Stimulated activated naive CD4-positive, alpha-beta T cell treated with Interleukin-2 at 50 U/mL for 16 hours (primary cell): Measurements from ENCODE around the gene AGXT2.
"Not testable (repeated sequence)": the region's sequence is repeated elsewhere in the genome, so short reads cannot be mapped to it uniquely, and the experiment has no call there.

Source experiments
- DNase-seq: peaks from one replicate; lab custom pipeline; 2025; lab: John Stamatoyannopoulos, UW

The AGXT2 gene

DNA sequence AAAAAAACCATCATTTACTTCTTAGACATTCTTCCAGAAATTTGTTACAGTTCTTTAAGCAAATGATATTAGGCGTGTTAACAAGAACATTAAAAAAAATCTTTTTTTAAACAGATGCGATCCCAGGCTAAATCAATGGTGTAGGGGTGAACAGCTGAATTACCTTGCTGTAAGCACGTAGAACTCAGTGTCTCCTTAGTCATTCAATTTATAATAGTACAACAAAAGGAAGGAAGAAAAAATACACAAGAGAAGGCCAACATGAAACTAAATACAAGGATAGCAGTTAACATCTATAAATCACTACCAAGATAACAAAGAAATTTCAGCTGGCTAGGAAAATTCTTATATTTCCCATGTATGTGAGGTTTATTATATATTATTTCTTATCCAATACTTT, 35.4 kb downstream of the AGXT2 start:
- DNase-seq: no peak

DNA sequence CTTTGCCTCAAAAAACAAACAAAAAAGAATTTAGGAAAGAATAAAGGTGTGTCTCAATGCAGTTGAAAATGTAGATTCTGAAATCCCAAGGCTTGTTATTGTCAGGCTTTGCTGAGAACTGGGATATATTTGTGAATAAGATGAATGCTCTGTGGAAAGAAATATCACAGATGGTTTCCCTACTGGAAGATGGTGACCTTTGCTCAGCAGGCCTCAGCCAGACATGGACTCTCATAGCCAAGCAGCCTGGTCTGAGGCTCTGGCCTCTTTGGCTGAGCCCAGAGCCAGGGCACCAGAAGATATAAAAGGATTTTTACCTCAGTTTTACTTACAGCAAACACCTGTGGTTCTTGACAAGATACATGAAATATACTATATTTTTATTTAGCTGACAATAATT, 37.1 kb downstream of the AGXT2 start:
- DNase-seq: no peak

GRCh38 chr5:35009657-35010056, 38.1 kb downstream of the AGXT2 start:
- DNase-seq: no peak

DNA sequence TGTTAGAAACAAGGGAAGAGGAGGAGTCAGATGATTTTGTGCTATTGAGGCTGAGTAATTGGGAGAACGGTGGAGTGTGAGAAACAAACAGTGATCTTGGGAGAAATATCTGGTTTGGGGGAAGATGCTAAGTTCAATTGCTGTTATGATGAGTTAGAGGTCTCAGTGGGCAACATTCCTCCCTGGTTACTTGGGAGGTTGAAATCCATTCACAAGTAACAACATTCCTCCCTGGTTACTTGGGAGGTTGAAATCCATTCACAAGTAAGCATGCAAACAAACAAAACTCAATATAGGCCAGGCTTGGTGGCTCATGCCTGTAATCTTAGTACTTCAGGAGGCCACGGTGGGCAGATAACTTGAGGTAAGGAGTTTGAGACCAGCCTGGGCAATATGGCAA, 38.7 kb downstream of the AGXT2 start:
- DNase-seq: no peak

DNA sequence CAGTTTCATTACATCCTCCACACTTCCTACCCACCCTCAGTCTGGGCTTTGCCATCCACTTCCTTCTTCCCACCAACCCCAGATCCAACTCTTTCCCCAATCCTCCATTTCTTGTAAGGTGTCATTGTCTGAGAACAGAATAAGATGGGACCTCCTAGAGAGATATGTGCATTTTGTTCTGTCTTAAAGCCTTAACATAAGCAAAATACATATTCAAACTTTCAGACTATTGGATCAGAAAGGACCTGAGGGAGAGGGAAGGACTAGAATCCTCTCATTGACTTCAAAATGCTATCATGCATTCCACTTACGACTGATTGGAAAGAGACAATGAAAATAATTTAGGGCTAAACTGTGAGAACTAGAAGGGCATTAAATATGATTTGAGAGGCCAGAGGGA, 43.0 kb downstream of the AGXT2 start:
- DNase-seq: no peak

GRCh38 chr5:35004200-35004599, 43.5 kb downstream of the AGXT2 start:
- no peak for DNase-seq

DNA sequence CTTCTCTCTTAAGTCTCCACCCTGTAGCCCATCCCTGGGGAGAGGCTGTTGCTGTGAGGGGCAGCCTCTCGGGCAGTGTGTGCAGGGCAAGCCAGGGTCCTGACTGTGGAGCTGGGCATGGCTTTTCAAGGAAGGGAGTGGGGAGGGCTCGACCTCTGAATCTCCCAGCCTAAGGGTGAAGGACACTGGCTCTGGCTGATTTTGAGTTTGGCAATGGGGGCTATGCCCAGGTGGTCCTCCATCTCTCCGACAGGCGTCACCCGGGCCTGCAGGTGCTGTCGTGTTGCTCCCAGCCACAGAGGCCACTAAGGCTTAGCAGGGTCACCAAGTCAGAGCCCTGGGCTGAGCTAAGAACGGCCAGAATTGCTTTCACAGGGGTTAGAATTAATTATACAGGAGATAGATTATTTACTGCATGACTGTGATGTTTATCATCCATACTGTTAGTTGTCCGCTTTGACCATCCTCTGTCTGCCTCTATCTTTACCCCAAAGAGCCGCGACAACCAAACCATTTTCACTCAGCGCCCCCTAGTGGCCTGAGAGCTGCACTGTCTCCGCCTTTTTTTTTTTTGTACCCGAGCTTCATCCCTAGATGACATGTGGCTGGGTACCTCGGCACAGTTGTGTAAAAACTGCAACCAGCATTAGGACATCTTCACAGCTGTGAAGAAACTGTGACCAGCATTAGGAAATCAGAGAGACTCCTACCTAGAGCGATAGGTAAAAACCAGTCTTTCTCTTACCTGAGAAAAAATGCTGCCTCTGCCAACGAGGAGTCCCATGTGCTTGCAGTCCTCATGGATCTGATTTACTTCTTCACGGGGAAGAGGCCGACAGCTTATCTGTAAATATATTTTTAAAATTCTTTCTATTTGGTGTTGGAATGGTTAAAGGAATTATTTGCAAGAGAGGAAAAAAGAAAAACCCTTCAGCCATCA, 44.5 kb downstream of the AGXT2 start:
- peak; percentile 15 for DNase-seq

GRCh38 chr5:35002459-35002858, 45.3 kb downstream of the AGXT2 start:
- DNase-seq: no peak

DNA sequence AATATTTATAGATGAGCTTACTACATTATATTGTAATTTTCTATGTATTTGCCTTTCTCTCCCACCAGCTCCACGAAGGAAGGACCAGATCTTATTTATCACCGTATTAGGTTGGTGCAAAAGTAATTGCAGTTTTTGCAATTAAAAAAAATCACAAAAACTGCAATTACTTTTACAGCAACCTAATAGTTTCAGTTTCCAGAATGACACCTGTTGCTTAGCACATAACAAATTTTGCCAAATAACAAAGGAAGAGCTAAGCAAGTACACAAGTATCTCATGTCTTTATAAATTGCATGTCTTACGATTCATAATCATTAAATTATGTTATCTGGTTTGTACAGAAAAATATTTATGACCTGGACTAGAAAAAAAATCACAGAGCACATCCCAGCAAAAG, 45.9 kb downstream of the AGXT2 start:
- no peak for DNase-seq

DNA sequence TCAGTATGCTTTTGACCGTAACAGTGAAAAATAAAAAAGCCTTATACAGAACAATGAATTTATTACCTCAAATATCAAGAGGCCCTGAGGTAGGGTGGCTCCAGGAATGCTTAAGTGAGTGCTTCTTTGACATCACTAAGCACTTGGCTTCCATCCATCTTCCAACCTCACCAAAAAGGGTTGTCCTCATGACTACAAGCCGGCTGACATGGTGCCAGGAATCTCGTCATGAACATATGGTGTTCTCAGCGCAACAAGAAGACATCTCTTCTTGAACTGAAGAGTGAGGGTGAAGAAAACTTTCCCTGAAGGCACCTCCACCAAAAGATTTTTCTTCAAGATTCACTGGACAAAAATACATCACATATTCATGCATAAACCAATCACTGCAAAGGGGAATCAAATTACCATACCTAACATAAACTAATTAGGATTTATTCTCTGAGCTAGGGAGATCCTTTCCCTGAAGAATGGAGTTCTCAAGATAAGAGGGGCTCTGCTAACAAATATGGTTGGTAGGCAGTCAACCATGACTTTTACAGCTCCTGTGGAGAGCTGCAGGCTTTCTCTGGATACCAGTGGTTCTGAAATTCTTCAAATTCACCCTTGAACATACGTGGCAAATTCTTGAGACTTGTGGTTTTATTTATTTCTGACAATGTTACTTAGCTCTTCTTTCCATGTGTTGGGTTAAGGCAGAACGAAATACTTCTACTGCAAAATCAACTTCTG, 49.5 kb downstream of the AGXT2 start:
- DNase-seq: no peak

DNA sequence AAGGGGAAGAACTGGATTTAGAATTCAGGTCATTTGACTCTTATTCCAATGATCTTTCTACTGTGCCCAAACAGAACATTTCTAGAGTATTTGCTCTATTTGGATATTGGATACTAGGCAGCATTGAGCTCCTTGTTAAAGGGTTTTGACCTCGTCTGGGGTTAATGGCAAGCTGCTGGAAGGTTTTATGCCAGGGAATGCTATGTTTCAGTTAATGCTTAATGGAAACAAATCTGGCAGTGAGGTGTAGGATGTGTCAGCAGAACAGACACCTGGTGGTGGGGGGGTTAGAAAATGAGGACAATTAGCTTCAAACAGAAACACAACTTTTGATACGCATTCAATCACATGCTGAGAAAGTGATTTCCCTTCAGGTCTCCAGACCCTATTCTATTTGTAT, 51.5 kb downstream of the AGXT2 start:
- DNase-seq: no peak

GRCh38 chr5:34993951-34994350, 53.8 kb downstream of the AGXT2 start:
- no peak for DNase-seq

GRCh38 chr5:34991486-34992238, 56.1 kb downstream of the AGXT2 start:
- no peak for DNase-seq

DNA sequence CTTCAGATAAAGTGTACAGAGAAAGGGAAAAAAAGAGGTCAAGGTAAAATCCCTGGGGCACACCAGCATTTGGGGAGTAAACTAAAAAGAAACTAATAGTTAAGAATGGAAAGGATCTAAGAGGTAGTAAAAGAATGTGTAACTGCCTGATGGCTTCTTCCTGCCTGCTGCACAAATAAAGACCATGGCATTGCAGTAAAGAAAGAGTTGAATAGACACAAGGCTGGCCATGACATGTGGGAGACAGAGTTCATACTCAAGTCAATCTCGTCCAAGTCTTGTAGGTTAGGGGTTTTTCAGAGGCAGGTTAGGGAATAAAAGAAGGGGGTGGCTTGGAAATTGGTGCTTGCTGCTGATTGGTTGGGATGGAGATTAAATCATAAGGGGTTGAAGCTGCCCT, 60.8 kb downstream of the AGXT2 start:
- DNase-seq: no peak

- DNase-seq: no peak
Observed at GRCh38 chr5:34982823-34983222, 64.9 kb downstream of the AGXT2 start.

DNA sequence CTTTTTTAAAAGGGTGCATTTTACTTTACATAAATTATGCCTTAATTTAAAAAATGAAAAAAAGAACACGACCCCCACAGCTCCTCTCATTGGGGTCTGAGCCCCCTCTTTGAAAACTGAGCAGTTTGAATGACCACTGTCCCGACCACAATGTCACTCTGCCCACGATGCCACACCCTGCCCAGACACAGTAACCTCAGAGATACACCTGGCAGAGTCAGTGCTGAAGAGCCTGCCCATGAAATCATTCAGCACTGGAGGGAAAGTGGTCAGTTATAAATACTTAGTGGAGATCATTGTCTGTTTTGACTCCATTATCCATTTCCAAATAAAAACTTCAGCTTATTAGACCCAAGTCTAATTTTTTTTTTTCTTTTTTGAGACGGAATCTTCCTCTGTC, 69.1 kb downstream of the AGXT2 start:
- DNase-seq: no peak

DNA sequence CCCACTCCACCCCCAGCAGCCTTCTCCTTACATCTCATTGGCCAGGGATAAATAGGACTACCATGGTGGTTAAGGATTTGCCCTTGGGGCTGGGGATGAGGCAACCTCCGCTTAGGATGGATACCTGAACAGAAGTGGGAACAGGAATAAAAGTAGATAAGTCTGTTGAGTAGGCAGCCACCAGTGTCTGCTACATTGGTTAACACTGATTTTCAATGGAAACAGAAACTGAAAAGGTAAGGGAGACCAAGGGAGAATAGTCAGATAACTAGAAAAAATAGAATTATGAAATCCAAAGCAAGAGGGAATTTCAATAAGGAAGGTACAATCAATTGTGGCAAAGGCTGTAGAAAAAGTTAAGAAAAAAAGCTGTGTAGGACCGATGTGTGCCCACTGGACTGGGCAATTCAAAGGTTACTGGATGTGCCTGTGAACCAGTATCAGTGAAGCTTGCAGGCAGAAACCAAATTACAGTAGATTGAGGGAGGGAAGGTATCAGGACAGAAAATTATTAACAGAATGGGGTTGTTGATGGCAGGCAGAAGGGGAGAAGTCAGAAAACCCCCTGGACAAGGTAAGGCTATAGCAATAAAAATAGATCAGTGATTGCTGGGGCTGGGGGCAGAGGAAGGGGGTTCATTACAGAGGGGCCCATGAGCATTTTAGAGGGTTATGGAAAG, 69.7 kb downstream of the AGXT2 start:
- no peak for DNase-seq

DNA sequence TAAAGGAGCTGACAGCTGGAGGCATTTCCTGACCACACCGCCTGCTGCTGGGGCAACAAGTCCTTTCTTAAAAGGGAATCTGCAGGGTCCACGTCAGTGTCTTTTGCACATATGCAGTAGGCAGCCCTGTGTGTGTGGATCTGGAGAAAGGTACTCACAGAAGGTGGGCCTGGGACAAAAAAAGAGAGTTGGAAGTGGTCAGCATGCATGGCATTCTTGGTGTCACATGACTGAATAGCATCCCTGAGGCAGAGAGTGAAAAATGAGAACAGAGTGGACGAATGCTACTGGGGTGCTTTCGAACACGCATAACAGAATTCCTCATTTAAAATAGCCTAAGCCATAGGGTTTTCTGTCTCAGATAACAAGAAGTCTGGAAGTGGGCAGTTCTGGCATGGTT, 71.4 kb downstream of the AGXT2 start:
- no peak for DNase-seq

- DNase-seq: not testable (repeated sequence)
Observed at GRCh38 chr5:34971655-34972054, 76.1 kb downstream of the AGXT2 start.

DNA sequence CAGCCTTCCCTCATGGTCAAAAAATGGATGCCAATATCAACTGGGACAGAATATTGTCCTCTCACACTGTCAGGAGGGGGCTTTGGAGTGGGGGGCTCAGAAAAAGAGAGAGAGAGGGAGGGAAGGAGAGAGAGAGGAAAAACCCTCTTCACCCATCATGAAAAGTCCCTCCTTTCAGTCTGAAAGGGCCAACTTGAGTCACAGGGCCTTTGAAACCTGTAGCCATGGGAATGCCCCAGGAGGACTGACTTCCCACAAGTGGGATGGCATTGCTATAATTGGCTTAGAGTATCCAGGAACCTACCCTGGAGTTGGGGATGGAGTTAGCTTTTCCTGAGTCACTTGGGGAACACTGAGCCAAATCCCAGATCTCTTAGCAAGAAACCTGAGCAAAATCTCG, 77.2 kb downstream of the AGXT2 start:
- no peak for DNase-seq

DNA sequence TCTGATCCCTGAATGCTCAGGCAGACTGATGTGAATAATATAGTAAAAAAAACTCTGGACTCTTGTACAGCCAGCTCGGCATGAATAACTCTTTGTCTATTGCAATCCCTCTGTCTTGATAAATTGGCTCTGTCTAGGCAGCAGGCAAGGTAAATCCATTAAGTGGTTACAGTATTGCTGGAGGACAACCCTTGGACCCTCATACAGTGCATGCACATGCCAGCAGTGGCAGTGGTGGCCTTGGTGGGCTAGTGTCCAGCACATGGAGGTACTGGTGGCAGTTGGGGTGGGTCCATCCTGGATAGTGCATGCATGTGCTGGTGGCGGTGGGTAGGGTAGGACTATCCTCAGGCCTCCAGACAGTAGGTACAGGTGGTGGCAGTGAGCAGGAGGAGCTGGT, 79.5 kb downstream of the AGXT2 start:
- DNase-seq: no peak

DNA sequence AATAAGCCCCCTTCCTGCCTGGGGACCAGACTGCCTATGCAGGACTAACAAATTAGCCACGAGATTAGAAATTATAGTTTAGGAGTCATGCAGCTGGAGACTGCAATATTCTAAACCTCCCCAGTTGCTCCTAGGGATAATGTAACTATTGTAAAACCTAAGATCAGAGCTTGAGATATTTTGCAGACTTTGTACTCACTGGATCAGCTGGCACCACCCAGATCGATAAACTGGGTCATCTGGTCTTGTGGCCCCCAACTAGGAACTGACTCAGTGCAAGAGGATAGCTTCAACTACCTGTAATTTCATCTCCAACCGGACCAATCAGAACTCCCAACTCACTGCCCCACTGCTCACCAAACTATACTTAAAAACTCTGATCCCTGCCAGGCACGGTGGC, 80.2 kb downstream of the AGXT2 start:
- DNase-seq: no peak
